ENCODE measurements around the gene PAPPA2.
"Not testable (repeated sequence)": the region's sequence is repeated elsewhere in the genome, so short reads cannot be mapped to it uniquely, and the experiment has no call there.

The PAPPA2 gene

GRCh38 chr1:176448340-176448739 is 14.6 kb upstream of the PAPPA2 start:
- Histone ChIP-seq H3K27ac (ENCODE audit: low read length) (no peak overlapping the region), H3K36me3 (replicated peaks; ENCODE audit: low read depth, low read length) (no peaks in the 10 kb centered on the region), H3K4me2 (ENCODE audit: low read length) (no peak overlapping the region), H4K20me1 (ENCODE audit: insufficient read depth, low read length) (no peaks in the 10 kb centered on the region), H3K4me3 (ENCODE audit: low read length) (no peak overlapping the region), H3K9me3 (ENCODE audit: insufficient read depth, low read length) (no peaks in the 10 kb centered on the region), H3K9ac (ENCODE audit: low read length) (no peak overlapping the region), H3K4me1 (ENCODE audit: low read length) (no peaks in the 10 kb centered on the region), H2AFZ (ENCODE audit: low read depth, low read length) (no peak overlapping the region), H3K27me3 (ENCODE audit: low read depth, low read length) (peaks cover 30% of the 10 kb centered on the region), H3K79me2 (ENCODE audit: low read length) (no peaks in the 10 kb centered on the region)
- TF ChIP-seq EZH2phosphoT487 (IDR thresholded peaks at IDR 0.05; ENCODE audit: low read depth) = no peak
- TF ChIP-seq CTCF (IDR thresholded peaks at IDR 0.05; ENCODE audit: low read depth, low read length) = no peak

- no peaks in the 10 kb centered on the region for H3K4me1 ChIP-seq (ENCODE audit: low read length)
- no peaks in the 10 kb centered on the region for H3K79me2 ChIP-seq (ENCODE audit: low read length)
- H3K27ac ChIP-seq (ENCODE audit: low read length) = no peak overlapping the region
- peaks cover 29% of the 10 kb centered on the region for H3K27me3 ChIP-seq (ENCODE audit: low read depth, low read length)
- no peak overlapping the region for H3K4me2 ChIP-seq (ENCODE audit: low read length)
- H2AFZ ChIP-seq (ENCODE audit: low read depth, low read length) = no peak overlapping the region
- H4K20me1 ChIP-seq (ENCODE audit: insufficient read depth, low read length) = no peaks in the 10 kb centered on the region
- no peak overlapping the region for H3K9ac ChIP-seq (ENCODE audit: low read length)
- no peaks in the 10 kb centered on the region for H3K36me3 ChIP-seq (replicated peaks; ENCODE audit: low read depth, low read length)
- no peak for TF ChIP-seq EZH2phosphoT487 (IDR thresholded peaks at IDR 0.05; ENCODE audit: low read depth)
- TF ChIP-seq CTCF (IDR thresholded peaks at IDR 0.05; ENCODE audit: low read depth, low read length) = no peak
- no peaks in the 10 kb centered on the region for H3K9me3 ChIP-seq (ENCODE audit: insufficient read depth, low read length)
- H3K4me3 ChIP-seq (ENCODE audit: low read length) = no peak overlapping the region
Measured at GRCh38 chr1:176450526-176450925, 12.4 kb upstream of the PAPPA2 start.

- H3K79me2 ChIP-seq (ENCODE audit: low read length); H3K9me3 ChIP-seq (ENCODE audit: insufficient read depth, low read length); H3K27ac ChIP-seq (ENCODE audit: low read length); H2AFZ ChIP-seq (ENCODE audit: low read depth, low read length); H3K4me2 ChIP-seq (ENCODE audit: low read length); H3K36me3 ChIP-seq (replicated peaks; ENCODE audit: low read depth, low read length); H3K4me1 ChIP-seq (ENCODE audit: low read length); H4K20me1 ChIP-seq (ENCODE audit: insufficient read depth, low read length); H3K4me3 ChIP-seq (ENCODE audit: low read length); H3K9ac ChIP-seq (ENCODE audit: low read length): not testable (repeated sequence)
- H3K27me3 ChIP-seq (ENCODE audit: low read depth, low read length) = peaks cover 30% of the 10 kb centered on the region
Measured at GRCh38 chr1:176451741-176452140, 11.2 kb upstream of the PAPPA2 start.

- Histone ChIP-seq H2AFZ (ENCODE audit: low read depth, low read length) (no peak overlapping the region), H3K36me3 (replicated peaks; ENCODE audit: low read depth, low read length) (no peaks in the 10 kb centered on the region), H4K20me1 (ENCODE audit: insufficient read depth, low read length) (no peaks in the 10 kb centered on the region), H3K4me3 (ENCODE audit: low read length) (no peak overlapping the region), H3K9me3 (ENCODE audit: insufficient read depth, low read length) (no peaks in the 10 kb centered on the region), H3K4me1 (ENCODE audit: low read length) (no peaks in the 10 kb centered on the region), H3K9ac (ENCODE audit: low read length) (no peak overlapping the region), H3K27me3 (ENCODE audit: low read depth, low read length) (peaks cover 22% of the 10 kb centered on the region; the same call in 1 of the 2 replicates), H3K27ac (ENCODE audit: low read length) (no peak overlapping the region), H3K79me2 (ENCODE audit: low read length) (no peaks in the 10 kb centered on the region), H3K4me2 (ENCODE audit: low read length) (no peak overlapping the region)
- TF ChIP-seq EZH2phosphoT487 (IDR thresholded peaks at IDR 0.05; ENCODE audit: low read depth) = no peak
- no peak for TF ChIP-seq CTCF (IDR thresholded peaks at IDR 0.05; ENCODE audit: low read depth, low read length)
Measured at GRCh38 chr1:176456795-176457194, 6.2 kb upstream of the PAPPA2 start.

All from OCI-LY3 (cell line).